HG03558 (cell line): ENCODE results near the gene CCT4.
"Not testable (repeated sequence)": the region's sequence is repeated elsewhere in the genome, so short reads cannot be mapped to it uniquely, and the experiment has no call there.

ENCODE experiments used
- ATAC-seq: cut with Tn5 transposase; IDR thresholded peaks from one replicate; pipeline ENCODE4 v1.9.1; 2021; ENCODE audit warnings: moderate number of reproducible peaks; ENCODE audit not compliant: unreplicated experiment; ENCODE audit errors: extremely low read depth

Gene CCT4

GRCh38 chr2:61885896-61886603, 2.4 kb downstream of the CCT4 start:
- no peak for ATAC-seq

- ATAC-seq: no peak
These were observed 5.6 kb downstream of the CCT4 start for GRCh38 chr2:61882850-61883249.

- ATAC-seq: not testable (repeated sequence)
These were observed 9.1 kb downstream of the CCT4 start for GRCh38 chr2:61879351-61879750.

- no peak for ATAC-seq
These were observed 9.7 kb downstream of the CCT4 start for GRCh38 chr2:61878761-61879160.

- ATAC-seq: no peak
These were observed 10.7 kb downstream of the CCT4 start for GRCh38 chr2:61877571-61878245.

- ATAC-seq: no peak
These were observed 12.1 kb downstream of the CCT4 start for GRCh38 chr2:61876400-61876799.

- ATAC-seq: not testable (repeated sequence)
These were observed 21.9 kb downstream of the CCT4 start for GRCh38 chr2:61866482-61867089.

GRCh38 chr2:61862085-61862484, 26.4 kb downstream of the CCT4 start:
- ATAC-seq: no peak

- no peak for ATAC-seq
These were observed 31.2 kb downstream of the CCT4 start for GRCh38 chr2:61857224-61857623.

GRCh38 chr2:61855318-61855613, 33.2 kb downstream of the CCT4 start:
- ATAC-seq: no peak

- ATAC-seq: peak; percentile 76
These were observed 33.7 kb downstream of the CCT4 start for GRCh38 chr2:61854564-61855317.

GRCh38 chr2:61853847-61854563, 34.5 kb downstream of the CCT4 start, which contains the start of gene FAM161A:
FAM161A (minus strand) TSS chr2:61854060; CDS start chr2:61854041, 19 bp downstream.
- peak; percentile 36 for ATAC-seq

- ATAC-seq: peak; percentile 23
These were observed 35.2 kb downstream of the CCT4 start for GRCh38 chr2:61853086-61853846.

GRCh38 chr2:61851270-61851669, 37.2 kb downstream of the CCT4 start:
- ATAC-seq: not testable (repeated sequence)

- ATAC-seq: no peak
These were observed 43.1 kb downstream of the CCT4 start for GRCh38 chr2:61845320-61845719.

GRCh38 chr2:61841286-61841685, 47.2 kb downstream of the CCT4 start:
- ATAC-seq: no peak

- ATAC-seq: no peak
These were observed 53.6 kb downstream of the CCT4 start for GRCh38 chr2:61834893-61835292.

GRCh38 chr2:61833971-61834370, 54.5 kb downstream of the CCT4 start:
- no peak for ATAC-seq

- ATAC-seq: no peak
These were observed 56.1 kb downstream of the CCT4 start for GRCh38 chr2:61832183-61832841.
